HG02642 (cell line): Measurements from ENCODE around the gene CIAO2A.
"Not testable (repeated sequence)": the region's sequence is repeated elsewhere in the genome, so short reads cannot be mapped to it uniquely, and the experiment has no call there.

ENCODE experiments used
- ATAC-seq: cut with Tn5 transposase; IDR thresholded peaks from one replicate; pipeline ENCODE4 v1.9.1; 2021; ENCODE audit warnings: mild to moderate bottlenecking; ENCODE audit not compliant: unreplicated experiment, poor library complexity

Gene CIAO2A

GRCh38 chr15:64093627-64094417 lies at the start of gene CIAO2A:
TSS of gene CIAO2A (minus strand) at chr15:64093838. CDS start at chr15:64093768, 70 bp downstream.
- ATAC-seq = peak; percentile 74

GRCh38 chr15:64143276-64143675 lies 49.6 kb upstream of the CIAO2A start:
- ATAC-seq = no peak

- no peak for ATAC-seq
Observed at GRCh38 chr15:64141798-64142512, 48.3 kb upstream of the CIAO2A start.

- ATAC-seq = no peak
Observed at GRCh38 chr15:64138331-64138941, 44.8 kb upstream of the CIAO2A start.

- ATAC-seq = no peak
Observed at GRCh38 chr15:64137226-64137833, 43.7 kb upstream of the CIAO2A start.

- ATAC-seq = no peak
Observed at GRCh38 chr15:64136347-64136746, 42.7 kb upstream of the CIAO2A start.

GRCh38 chr15:64134345-64134829 lies 40.7 kb upstream of the CIAO2A start:
- no peak for ATAC-seq

GRCh38 chr15:64133623-64134344 lies 40.1 kb upstream of the CIAO2A start:
- no peak for ATAC-seq

GRCh38 chr15:64132217-64132616 lies 38.6 kb upstream of the CIAO2A start:
- no peak for ATAC-seq

- no peak for ATAC-seq
Observed at GRCh38 chr15:64131547-64131946, 37.9 kb upstream of the CIAO2A start.

GRCh38 chr15:64130159-64130558 lies 36.5 kb upstream of the CIAO2A start:
- no peak for ATAC-seq

- no peak for ATAC-seq
Observed at GRCh38 chr15:64127521-64128270, 34.1 kb upstream of the CIAO2A start.

- no peak for ATAC-seq
Observed at GRCh38 chr15:64125978-64126377, 32.3 kb upstream of the CIAO2A start.

- ATAC-seq = no peak
Observed at GRCh38 chr15:64122936-64123351, 29.3 kb upstream of the CIAO2A start.

GRCh38 chr15:64122444-64122843 lies 28.8 kb upstream of the CIAO2A start:
- ATAC-seq = no peak

GRCh38 chr15:64121614-64122013 lies 28.0 kb upstream of the CIAO2A start:
- no peak for ATAC-seq

GRCh38 chr15:64120322-64120721 lies 26.7 kb upstream of the CIAO2A start:
- ATAC-seq = not testable (repeated sequence)

GRCh38 chr15:64117759-64118487 lies 24.3 kb upstream of the CIAO2A start:
- no peak for ATAC-seq

GRCh38 chr15:64112904-64113303 lies 19.3 kb upstream of the CIAO2A start:
- ATAC-seq = no peak
